SK-MEL-5 (cell line): ENCODE data around the gene ZRANB3. TPM values are rescaled to one million over a fixed set of nuclear protein-coding genes. Genes with fewer than 3 reads are reported as not detected.
"Not testable (repeated sequence)": the region's sequence is repeated elsewhere in the genome, so short reads cannot be mapped to it uniquely, and the experiment has no call there.

Experiments used
- DNase-seq: peaks from one replicate; pipeline ENCODE4 v3.0.0-alpha.2; 2016; ENCODE audit warnings: low read depth, low spot score
- in situ Hi-C: cut with HindIII; loops from 2 replicates; pipeline ENCODE4 v1.10.0; 2016; ENCODE audit warnings: low sequenced_read_pairs, high pct_unique_total_duplicates, low pct_unique_long_range_greater_than_20kb
- total RNA-seq: library from RNA; depleted of rRNA; stranded (reverse); fragments of >200 nt; shearing (Covaris generic); gene quantifications from 2 replicates; pipeline ENCODE4 v1.2.3, GENCODE V29; 2014

The ZRANB3 gene
- total RNA-seq, 1 experiment from 2014 or later: 9.7 TPM

DNA sequence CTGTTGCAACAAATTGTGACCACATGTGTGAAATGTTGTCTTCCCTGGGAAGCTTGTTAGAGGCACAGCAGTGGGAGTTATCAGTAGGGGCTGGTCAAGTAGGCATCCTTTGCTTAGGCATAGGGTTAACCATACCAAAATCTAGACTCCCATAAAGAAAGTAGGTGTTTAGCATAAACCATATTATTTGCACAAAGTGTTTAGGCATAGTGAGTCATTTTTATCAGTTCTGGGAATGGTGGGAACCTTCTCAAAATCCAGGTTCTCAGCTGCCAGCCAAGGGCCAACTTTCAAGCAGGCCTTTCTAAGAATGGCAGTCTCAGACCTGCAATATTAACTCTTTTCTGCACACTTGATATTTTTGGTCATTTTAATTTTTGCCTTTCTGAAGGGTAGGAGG is 390.4 kb downstream of the ZRANB3 start:
- DNase-seq: no peak
- in situ Hi-C loops: no loop called here

DNA sequence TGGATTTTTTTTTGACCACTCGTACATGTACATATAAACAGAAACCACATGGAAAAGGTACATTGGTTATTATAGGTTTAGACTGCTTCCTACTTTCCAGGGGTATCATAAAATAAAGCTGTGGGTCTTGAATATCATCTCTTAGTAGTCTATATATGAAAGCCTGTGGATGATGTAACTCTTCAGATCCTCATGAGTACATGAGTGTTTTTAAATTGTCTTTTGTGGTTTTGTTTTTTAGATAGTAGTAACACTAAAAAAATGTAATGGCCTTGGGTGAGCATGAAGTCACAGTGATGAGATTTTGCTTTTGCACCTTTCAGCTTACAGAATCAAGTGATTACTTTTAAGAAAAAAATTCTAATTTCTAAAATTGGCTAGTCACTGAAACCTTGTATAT is 398.7 kb downstream of the ZRANB3 start:
- in situ Hi-C loops: no loop called here
- no peak for DNase-seq

- in situ Hi-C loops: no loop called here
- DNase-seq: no peak
These were observed 400.3 kb downstream of the ZRANB3 start for GRCh38 chr2:135130751-135131150.

DNA sequence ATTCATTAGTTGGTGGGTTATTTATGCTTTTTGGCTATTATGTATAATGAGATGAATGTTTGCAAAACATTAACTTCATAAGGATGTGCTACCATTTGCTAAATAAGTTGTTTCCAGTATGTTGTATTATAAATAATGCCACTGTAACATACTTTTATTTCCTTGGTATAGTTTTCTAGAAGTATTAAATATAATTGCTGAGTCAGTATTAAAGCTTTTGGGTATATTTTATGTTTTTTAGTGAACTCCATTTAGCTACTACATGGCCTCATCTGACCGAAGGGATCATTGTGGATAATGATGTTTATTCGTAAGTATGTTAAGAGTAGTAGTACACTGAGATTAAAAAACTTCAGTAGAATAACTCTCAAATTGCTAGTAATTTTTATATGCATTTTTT is 405.1 kb downstream of the ZRANB3 start:
- no peak for DNase-seq
- in situ Hi-C loops: no loop called here

GRCh38 chr2:135124924-135125886 is 405.8 kb downstream of the ZRANB3 start:
- in situ Hi-C loops: no loop called here
- no peak for DNase-seq

DNA sequence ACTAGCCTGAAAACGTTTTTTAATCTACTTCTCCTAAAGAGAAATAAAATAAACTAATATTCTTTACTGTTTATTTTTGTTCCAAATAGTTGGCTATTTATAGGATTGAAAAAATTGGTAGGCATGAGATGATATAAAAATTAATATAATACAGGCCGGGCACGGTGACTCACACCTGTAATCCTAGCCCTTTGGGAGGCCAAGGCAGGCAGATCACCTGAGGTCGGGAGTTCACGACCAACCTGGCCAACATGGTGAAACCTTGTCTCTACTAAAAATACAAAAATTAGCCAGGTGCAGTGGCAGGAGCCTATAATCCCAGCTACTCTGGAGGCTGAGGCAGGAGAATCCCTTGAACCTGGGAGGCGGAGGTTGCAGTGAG is 409.4 kb downstream of the ZRANB3 start:
- in situ Hi-C loops, DNase-seq: not testable (repeated sequence)

DNA sequence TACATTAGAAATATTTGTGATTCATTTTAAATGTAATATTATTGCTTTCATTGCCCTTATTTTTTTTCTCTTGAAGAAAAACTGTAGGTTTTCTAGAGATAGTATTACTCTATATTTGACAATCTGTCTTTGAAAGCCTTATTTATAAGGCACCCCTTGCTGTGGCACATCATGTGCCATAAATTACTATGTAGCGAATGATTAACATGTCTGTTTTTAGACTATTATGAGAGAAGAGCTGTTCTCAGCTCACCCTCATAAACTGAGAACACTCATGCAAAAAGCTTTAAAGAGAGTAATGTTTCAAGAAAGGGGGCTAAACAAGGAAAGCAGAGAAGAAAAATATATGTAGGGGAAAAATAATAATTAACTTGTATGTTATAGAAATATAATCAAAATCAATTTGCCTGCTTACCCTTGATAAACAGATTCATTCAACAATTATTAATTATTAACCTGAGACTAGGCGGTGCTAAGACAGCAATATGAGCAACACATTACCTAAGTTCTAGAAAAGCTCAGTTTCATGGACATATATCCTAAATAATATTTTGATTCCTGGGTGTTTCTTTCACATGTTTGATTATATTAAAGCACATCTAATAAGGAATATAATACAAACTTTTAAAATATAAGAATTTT is 409.9 kb downstream of the ZRANB3 start:
- in situ Hi-C loops: no loop called here
- DNase-seq: no peak

- in situ Hi-C loops: no loop called here
- no peak for DNase-seq
These were observed 411.4 kb downstream of the ZRANB3 start for GRCh38 chr2:135119582-135119981.

DNA sequence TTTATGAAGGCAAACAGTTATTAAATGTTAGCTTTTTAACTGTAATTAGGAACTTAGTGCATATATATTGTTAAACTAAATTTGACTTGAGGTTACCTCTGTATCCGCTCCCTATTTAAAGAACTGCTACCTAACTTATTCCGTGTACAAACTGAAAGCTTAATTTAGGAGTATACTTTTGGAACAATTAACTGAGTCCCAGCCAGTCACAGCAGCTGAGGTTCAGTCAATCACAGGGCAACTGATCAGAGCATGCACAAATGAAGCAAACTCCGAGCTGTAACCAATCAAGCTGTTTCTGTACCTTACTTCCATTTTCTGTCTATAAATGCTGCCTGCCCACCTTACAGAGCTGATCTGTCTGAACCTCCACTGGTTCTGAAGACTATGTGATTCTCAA is 417.7 kb downstream of the ZRANB3 start:
- in situ Hi-C loops: no loop called here
- DNase-seq: no peak

DNA sequence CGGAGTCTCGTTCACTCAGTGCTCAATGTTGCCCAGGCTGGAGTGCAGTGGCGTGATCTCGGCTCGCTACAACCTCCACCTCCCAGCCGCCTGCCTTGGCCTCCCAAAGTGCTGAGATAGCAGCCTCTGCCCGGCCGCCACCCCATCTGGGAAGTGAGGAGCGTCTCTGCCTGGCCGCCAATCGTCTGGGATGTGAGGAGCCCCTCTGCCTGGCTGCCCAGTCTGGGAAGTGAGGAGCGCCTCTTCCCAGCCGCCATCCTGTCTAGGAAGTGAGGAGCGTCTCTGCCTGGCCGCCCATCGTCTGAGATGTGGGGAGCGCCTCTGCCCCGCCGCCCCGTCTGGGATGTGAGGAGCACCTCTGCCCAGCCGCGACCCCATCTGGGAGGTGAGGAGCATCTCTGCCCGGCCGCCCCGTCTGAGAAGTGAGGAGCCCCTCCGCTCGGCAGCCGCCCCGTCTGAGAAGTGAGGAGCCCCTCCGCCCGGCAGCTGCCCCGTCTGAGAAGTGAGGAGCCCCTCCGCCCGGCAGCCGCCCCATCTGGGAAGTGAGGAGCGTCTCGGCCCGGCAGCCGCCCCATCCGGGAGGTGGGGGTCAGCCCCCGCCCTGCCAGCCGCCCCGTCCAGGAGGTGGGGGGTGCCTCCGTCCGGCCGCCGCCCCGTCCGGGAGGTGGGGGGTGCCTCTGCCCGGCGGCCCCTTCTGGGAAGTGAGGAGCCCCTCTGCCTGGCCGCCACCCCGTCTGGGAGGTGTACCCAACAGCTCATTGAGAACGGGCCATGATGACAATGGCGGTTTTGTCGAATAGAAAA is 425.3 kb downstream of the ZRANB3 start:
- DNase-seq, in situ Hi-C loops: not testable (repeated sequence)

- no peak for DNase-seq
- in situ Hi-C loops: no loop called here
These were observed 427.2 kb downstream of the ZRANB3 start for GRCh38 chr2:135103843-135104242.

DNA sequence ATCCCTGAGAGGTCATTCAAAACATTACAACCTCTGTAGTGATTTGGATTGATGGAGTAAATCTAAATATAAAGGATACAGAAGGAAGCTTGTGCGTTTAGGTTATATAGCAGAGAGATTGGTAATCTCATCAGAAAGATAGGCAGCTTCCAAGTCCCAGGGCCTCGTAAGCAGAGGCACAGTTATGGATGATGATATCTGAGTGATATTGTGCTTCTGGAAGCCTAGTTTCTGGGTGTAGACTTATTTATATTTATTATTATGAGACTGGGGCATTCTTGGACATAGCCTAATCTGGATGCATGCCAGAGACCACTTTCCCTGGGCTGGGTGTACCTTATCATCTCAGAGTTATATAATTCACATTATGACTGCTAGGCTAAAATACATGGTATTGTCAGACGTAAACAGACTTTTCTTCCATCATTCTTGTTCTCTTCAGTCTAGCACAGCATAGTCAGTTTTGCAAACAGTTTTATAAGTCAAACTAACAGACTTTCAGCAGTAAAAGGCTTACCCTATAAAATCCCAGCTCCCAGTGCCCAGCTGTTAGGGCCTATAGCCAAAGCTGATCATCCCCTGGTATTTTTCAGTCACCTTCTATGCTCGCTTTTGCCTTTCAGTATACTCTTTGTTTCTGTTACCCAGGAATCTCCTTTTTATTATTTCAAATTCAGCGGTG is 431.1 kb downstream of the ZRANB3 start:
- in situ Hi-C loops: no loop called here
- DNase-seq: no peak

GRCh38 chr2:135097532-135098231 is 433.3 kb downstream of the ZRANB3 start:
- in situ Hi-C loops: no loop called here
- DNase-seq: no peak

- DNase-seq: no peak
- in situ Hi-C loops: no loop called here
These were observed 434.2 kb downstream of the ZRANB3 start for GRCh38 chr2:135096665-135097446.

DNA sequence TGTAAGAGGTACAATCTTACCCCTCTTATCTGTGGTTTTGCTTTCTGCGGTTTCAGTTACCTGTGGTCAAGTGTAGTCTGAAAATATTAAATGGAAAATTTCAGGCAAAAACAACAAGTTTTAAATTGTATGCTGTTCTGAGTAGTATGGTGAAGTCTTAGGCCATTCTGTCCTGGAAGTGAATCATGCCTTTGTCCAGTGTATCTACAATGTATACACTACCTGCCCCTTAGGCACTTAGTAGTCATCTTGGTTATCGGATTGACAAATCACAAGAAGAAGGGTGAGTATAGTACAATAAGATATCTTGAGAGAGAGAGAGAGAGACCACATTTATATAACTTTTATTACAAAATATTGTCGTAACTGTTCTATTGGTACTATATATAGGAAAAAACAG is 435.4 kb downstream of the ZRANB3 start:
- no peak for DNase-seq
- in situ Hi-C loops: no loop called here

DNA sequence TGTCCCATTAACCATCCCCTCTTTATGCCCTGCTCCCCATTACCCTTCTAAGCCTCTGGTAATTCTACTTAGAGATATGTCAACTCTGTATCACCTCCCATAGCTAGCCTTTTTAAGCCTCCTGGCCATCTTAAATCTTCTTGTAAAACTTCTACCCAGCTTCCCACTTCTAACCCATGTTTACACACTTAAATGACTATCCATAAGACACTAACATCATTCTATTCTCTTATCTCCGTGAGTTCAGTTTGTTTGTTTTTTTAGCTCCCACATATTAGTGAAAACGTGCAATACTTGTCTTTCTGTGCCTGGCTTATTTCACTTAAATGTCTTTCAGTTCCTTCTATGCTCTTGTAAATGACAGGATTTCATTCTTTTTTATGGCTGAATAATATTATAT is 436.5 kb downstream of the ZRANB3 start:
- in situ Hi-C loops: no loop called here
- DNase-seq: no peak
